ENCODE data around the gene CAMKK1.

CAMKK1 gene

GRCh38 chr17:3893003-3893719 is at the start of gene CAMKK1:
CAMKK1 (minus strand) TSS chr17:3893053; CDS start chr17:3885687, 7,366 bp downstream.
- peak; percentile 86 for DNase-seq

GRCh38 chr17:3940965-3941698 is 48.3 kb upstream of the CAMKK1 start:
- DNase-seq, result no peak

GRCh38 chr17:3937359-3937758 is 44.5 kb upstream of the CAMKK1 start:
- DNase-seq, result no peak

- peak; percentile 22 for DNase-seq
Observed at GRCh38 chr17:3935825-3936355, 43.0 kb upstream of the CAMKK1 start.

- peak; percentile 55 for DNase-seq
Observed at GRCh38 chr17:3935140-3935542, 42.3 kb upstream of the CAMKK1 start.

- DNase-seq, result no peak
Observed at GRCh38 chr17:3929764-3930163, 36.9 kb upstream of the CAMKK1 start.

GRCh38 chr17:3929181-3929580 is 36.3 kb upstream of the CAMKK1 start:
- DNase-seq, result no peak

- DNase-seq, result no peak
Observed at GRCh38 chr17:3928406-3928805, 35.6 kb upstream of the CAMKK1 start.

GRCh38 chr17:3927628-3928340 is 34.9 kb upstream of the CAMKK1 start:
- no peak for DNase-seq

- no peak for DNase-seq
Observed at GRCh38 chr17:3926860-3927627, 34.2 kb upstream of the CAMKK1 start.

- no peak for DNase-seq
Observed at GRCh38 chr17:3925684-3926485, 33.0 kb upstream of the CAMKK1 start.

- no peak for DNase-seq
Observed at GRCh38 chr17:3924512-3925350, 31.9 kb upstream of the CAMKK1 start.

GRCh38 chr17:3923466-3924190 is 30.8 kb upstream of the CAMKK1 start:
- DNase-seq, result no peak

GRCh38 chr17:3922765-3923164 is 29.9 kb upstream of the CAMKK1 start:
- no peak for DNase-seq

- no peak for DNase-seq
Observed at GRCh38 chr17:3921502-3922319, 28.9 kb upstream of the CAMKK1 start.

- DNase-seq, result no peak
Observed at GRCh38 chr17:3921006-3921405, 28.2 kb upstream of the CAMKK1 start.

GRCh38 chr17:3919123-3919624 is 26.3 kb upstream of the CAMKK1 start:
- DNase-seq, result no peak

GRCh38 chr17:3918372-3919122 is 25.7 kb upstream of the CAMKK1 start:
- DNase-seq, result no peak
